ENCODE data around the gene NYAP2.

NYAP2 gene

DNA sequence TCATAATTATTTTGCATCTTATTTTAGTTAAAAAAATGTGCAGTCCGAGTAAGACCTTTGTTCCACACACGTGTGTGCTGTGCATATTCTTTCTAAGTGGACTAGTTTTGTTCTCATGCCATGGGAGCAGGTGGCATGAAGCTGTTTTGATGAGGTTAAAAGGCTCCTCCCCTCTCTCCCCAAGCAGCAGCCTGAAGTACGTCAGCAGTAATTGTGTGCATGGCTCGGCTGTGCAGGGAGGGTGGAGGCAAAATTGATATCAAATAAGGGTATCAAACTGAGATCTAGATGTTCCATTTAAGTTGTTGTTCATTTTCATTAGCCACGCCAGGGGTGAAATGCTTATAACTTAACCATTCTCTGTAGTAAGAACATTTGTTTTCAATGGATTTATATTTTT lies at the start of gene NYAP2:
Gene NYAP2 (plus strand): TSS at position 207 of the 400 bp plus-strand sequence. CDS start 9,171 bp downstream, outside the sequence.
- peak; percentile 84 for DNase-seq

DNA sequence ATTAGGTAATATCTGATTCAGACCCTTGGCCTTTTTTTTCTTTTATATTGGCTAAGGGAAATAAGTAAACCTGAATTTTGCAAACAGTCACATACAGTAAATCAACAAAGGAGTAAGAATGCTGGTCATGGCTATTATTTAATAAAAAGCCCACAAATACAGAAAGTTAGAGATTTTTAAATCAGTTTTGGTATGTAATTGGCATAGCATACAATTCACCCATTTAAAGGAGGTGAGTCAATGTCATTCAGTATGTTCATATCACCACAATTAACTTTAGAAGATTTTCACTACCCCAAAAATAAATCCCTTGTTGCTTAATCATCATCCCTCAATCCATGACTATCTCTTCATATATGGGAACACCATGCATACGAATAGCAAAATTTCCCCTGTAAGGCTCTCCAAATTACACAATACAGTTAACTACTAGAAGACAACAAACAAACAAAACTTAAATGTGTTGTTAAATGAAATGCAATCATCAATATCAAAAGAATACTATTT lies 45.9 kb upstream of the NYAP2 start:
- no peak for DNase-seq

DNA sequence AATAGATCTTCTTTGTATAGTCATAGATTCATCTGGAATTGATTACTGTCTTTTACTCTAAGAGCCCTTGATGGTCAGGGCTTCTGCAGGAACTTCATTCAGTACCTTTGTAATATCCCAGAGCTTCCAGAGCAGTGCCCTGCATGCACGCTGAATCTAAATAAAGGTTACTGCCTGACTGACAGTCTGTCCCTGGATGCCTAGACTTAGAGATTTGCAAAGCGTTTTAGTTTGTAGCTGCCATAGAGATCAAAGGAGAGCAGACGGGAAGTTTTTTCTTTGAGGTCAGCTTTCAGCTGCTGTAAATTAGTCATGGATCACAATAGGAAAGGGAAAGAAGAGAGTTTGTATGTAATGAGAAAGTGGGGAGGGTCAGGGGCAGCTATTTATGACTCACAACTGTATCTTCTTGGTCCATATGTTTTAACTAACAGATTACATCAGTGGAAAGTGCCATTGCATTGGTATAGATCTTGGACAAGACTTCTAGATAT lies 45.2 kb upstream of the NYAP2 start:
- peak; percentile 61 for DNase-seq

DNA sequence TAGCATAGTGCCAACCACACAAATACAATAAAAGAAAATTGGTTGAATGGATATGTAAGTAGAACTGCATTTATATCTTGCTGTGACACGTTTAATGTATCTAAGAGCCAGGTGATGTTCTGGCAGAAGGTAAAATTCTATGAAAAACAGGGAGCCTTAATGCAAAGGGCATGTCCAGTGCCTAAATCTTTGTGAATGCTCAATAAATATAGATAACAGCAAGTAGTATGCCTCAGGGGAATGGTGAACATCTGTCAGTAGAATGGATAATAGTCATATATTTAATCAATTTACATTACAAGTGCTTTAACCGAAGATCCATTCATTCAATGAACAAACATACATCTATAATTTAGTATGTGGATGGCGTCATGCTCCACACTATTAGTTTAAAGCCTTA lies 43.7 kb upstream of the NYAP2 start:
- peak; percentile 33 for DNase-seq

DNA sequence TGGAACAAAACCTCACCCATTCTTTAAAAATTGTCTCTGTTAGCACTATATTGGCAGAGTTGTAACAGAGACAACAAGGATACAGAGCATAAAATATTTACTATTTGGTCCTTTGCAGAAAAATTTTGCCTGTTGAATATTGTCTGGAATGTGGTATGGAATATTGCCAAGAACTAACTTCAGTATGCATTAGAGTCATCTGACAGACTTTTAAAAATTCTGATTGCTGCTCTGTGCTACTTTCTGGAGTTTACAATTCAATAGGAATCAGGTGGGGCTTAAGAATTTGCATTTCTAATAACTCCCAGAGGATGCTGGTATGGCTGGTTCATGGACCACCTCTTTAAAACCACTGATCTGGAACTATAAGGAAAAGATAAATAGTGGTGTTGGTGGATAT lies 32.8 kb upstream of the NYAP2 start:
- DNase-seq = no peak

DNA sequence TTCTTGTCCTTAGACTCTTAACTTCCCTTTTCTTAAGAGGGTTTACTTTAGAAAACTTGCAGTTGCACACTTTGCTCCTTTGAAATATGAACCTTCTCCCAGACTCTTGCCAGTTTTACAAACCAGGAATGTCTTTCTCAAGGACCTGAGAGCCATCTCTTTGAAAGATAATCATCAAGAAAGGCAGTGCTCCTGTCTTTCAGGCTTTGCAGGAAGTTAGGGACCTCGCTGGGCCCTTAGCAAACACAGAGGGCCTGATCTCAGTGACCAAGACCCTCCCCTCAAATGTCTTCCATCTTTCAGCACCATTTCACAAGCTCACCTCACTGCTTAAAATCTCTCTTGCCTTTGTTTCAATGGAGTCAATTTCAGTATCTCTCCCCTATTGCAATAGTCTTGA lies 32.0 kb upstream of the NYAP2 start:
- DNase-seq = no peak

DNA sequence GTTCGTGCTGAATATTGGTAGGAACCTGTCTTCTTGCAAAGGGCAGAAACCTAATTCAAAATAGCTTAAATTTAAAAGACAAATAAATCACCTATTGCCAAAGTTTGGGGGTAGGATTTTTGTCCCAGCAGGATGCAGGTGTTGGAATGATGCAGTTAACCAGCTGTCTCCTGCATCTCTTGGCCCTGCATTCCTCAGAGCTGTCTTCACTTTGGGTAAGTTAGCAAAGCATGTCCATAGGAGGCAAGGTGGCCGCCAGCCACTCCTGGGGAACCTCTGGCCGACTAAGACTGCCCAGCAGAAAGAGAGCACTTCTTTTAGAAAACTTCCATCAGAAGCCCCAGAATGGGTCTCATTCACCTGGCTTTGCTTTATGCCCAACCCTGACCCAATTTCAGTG lies 20.5 kb upstream of the NYAP2 start:
- no peak for DNase-seq

DNA sequence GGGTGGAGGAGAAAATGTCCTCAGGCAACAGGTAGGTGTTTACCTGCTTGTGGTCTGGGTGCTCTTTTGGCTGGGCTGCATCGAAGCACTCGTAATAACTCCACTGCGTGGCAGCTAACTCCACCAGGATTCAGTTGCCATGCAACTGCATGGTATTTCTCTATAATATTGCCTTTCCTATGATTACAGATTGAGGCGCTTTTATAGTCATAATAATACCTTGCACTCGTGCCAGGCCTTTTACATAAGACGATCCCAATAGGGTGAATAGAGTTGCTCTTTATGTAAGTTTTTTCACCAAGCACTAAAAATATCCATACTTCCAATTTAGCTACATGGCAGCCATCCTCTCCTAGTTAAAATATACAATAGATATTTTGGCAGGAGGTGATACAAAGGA lies 19.7 kb upstream of the NYAP2 start:
- no peak for DNase-seq

DNA sequence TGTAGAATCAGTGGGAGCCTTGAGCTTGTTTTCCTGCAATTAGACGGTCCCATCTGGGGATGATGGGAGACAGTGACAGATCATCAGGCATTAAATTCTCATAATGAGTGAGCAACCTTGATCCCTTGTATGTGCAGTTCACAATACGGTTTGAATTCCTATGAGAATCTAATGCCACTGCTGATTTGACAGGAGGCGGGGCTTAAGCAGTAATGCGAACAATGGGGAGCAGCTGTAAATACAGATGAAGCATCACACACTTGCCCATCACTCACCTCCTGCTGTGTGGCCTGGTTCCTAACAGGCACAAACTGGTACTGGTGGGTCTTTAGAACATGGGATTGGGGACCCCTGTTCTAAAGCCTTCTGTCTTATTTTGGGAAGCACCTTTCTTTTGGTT lies 17.9 kb upstream of the NYAP2 start:
- DNase-seq = peak; percentile 51

DNA sequence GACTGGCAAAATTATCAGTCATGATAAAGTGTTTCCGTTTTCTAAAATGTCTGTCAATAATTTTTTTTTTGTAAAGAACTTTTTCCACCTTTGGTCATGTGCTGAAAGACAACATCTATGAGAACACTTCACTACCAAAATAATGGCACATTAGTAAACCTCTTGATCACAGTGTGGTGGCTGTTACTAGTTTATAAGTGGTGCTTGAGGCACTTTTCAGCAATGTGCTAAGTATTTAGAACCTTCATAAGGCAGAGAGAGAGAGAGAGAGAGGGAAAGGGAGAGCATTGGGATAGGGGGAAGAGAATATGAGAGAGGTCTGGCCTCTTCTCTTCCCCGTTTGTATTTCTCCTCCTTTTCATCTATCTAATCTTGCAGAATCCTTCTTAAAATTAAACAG lies 1.1 kb upstream of the NYAP2 start:
- no peak for DNase-seq

DNA sequence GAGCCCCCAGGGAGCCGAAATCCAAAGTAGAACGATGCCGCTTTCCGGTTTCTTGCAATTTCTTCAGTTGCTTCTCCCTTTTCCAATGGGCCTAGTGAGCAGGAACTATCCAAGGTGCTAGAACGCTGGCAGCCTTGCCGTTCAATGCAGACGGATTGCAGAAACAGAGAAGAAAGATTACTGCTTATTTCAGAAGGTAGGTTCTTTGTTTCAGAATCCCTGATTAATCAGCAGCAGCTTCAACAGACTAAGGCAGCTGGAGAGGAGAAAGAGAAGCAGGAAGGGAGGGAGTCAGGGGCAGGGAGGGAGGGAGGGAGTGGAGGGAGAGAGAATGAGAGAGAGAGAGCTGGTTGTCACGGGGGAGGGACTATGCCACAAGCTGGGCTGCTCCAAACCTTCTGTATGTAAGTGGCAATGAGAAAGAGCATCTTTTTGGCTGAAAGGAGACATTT lies 576 bp downstream of the NYAP2 start:
- DNase-seq = peak; percentile 92

DNA sequence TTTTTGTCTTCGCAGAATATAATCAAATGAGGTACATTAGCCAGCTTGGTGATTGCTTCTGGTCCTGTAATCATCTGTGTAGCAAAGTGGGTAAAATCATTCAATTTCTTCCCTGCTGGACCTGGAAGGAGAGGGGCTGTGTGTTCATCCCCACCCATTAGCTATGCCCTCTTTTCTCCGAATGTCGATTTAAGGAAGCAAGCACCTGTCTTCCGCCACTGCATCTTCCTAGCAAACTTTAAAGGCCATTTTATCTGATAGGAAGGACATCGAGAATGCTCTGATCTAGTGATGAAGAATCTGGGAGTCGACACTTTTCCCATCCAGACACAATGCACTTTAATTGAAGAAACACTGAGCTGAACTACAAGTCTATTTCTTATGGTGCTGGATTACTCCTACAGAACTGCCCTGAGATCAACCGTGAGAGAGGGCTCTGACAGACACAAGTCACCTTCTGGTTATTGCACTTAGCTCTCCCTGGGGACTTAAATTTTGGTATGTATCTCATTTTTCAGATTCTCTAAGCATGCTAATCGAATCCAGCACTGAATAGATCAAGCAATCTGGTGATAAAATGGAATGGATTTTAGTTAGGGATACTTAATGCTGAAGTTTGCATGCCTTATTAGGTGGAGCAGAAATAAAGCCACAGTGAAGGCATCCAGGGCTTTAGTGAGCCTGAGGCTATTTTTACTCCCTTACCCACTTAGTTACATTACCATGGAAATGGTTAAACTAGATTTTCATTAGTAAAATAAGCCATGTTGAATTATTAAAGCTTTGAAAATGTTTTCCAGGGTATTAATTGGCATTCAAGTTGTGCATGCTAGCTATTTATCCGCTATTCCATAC lies 1.3 kb downstream of the NYAP2 start:
- peak; percentile 64 for DNase-seq

DNA sequence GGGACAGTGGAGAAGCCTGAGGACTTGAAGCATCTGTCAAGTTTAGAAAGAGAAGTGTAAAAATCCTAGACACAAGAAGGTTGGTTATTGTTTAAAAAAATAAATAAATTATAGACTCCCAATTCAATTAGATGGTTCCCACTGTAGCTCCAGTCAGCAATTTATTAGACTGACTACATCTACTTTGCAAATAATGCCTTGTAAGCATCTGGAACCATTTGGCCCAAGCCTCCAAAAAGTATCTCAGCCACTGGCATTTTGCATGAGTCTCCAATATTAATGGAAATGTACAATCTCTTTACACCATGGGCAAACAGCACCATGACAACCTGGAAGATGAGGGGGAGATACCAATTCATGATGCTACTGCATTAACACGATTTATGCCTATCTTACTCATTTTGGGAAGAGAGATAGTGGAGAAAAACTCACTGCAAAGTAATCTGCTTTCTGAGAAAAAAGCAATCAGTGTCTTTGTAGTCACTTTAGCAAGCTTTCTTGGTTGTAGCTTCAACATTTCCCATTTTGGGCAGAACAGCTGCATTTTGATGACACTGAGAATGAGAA lies 2.8 kb downstream of the NYAP2 start:
- DNase-seq = no peak

DNA sequence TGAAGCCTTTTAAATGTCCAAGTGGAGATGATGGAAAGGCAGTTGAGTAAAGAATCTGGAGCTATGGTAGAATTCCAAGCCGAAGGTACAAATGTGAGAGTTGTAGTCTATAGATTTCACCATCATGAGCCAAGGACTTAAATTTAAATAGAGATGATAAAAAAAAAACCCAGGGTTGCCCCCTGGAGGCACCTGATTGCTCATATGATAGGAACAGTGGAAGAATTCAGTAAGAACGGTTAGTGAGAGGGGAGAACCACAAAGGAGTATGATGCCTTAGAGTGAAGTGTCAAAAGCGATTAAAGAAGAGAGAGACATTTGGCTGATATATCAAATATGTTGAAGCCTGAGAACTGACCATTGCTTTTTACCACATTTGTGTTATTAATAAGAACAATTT lies 11.9 kb downstream of the NYAP2 start:
- DNase-seq = no peak

DNA sequence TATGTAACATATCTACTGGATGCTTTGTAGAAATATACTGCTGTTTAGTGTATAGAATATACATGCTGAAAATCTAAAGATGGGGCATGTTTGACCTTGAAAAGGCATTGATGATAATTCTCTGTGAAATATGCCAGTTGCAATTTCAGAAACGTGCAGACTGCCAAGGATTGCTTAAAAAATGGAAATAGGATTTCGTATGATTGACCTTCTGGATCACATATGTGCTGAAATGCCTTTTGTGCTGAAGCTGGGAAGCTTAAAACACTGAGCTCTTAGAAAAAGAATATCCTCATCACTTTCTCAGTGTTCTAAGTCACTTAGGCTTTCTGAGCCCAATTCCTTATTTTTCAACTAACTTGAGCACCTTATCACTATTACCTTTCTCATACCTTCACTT lies 14.3 kb downstream of the NYAP2 start:
- DNase-seq = no peak

DNA sequence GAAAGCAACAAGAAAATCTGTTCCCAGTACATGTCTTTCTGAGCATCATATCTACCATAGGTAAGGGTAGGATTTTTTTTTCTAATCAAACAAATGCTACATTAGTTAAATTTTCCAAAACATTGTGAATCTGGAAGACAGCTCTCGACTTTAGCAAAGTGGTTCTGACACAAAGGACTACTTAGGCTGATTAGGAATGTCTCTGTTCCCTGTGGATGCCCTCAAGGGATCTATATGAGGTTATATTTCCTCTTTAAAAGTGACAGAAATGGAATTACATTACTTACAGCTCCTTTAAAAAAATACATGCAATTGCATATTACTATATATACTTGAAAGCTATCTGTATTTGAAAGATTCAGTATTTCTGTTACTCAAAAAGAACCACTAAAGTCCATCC lies 15.4 kb downstream of the NYAP2 start:
- DNase-seq = no peak

DNA sequence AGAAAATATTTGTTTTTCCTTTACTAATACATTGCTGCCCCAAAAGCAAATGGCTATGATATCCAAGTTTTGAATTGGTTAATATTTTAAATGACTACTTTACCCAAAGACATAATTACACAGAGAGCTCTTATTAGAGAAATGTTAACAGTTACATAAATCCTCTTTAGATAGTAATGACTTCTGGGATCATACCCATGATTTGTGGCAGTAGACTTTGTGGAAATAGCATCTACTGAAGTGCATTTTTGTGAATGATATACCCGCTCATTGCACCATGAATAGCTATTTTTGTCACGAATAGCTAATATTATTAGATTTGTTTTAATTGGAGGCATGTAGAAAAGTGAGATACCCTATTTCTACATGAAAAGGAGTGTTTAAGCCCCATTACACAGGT lies 15.8 kb downstream of the NYAP2 start:
- DNase-seq = no peak

DNA sequence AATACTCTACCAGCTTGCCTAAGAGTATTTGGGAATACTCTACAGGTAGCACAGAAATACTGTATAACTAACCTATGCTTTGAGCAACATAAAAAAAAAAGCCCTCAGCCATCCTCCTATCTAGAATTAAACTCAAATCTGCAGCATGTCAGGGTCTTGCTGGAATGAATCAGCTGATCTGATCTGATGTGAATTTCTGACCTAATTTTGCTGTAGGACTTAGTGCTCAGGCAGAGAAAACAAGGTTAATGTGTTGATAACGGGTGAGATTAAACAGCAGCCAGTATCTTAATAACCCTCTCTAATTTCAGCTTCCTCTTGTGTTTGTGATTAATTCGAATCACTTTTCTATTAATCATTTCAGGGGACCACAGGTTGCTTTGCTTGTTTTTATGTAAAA lies 16.3 kb downstream of the NYAP2 start:
- peak; percentile 67 for DNase-seq

DNA sequence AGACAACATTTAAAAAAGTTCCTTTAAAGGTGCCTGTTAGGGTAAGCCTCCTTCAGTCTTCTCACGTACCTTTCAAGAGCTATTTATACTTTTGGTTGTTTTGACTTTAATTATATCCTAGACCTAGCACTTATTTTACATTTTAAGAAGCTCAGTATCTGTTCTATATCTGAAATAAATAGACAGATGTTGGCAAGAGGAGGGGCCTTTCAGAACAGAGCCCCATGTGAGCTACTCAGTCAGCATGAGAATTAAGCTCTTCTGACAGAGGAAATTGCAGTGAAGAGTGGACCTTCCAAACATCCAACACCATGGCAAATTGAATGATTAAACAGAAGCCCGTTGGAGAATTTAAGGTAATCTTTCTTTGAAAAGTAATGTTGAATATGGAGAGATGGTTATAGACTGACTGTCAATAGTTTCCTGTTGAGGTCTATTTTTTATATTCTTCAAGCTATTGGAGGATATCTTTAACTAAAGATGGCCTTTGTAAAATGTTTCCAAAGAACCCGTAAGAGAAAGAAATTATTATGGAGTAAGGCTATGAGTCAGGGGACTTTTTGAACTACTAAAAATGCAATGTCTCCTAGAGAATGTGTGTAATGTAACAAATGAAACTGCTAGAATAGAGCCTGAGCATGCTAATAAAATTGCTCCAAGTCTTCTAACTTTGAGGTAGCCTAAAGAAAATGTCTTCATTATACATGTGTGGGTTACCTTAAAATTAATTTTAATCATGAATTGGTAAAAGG lies 17.3 kb downstream of the NYAP2 start:
- no peak for DNase-seq

DNA sequence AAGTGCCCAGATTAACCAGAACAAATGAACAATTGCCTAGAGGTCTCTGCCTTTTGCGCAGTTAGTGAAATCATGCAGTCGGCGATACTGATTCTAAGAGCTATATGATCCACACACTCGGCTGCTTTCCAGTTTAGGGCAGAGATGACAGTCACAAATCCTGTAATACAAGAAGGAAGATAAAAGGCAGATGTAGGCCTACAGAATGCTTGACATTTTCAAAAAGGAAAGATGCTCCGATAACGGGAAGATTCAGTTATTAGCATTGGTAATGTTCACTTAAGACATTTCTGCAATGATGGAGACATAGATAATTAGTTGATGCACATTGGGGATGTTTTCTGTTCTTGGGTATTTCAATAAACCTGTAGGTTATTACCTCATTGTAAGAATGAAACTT lies 19.5 kb downstream of the NYAP2 start:
- no peak for DNase-seq

DNA sequence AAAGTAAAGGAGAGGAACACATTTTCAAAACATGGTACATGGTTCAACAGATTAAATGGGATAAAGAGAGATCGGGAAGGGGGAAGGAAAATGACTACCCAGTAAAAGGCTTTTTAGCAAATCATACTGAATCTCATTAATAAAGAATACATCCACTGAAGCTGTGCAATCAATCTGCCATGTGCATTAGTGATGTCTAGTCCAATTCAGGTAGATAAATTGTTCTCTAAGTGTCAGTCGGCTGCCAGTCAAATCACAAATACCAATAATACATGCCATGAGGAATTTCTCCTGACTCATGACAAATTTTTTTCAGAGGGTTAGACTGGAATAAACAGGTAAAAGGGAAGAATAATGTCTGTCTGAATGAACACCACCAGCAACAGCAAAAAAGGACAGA lies 22.6 kb downstream of the NYAP2 start:
- DNase-seq = no peak

DNA sequence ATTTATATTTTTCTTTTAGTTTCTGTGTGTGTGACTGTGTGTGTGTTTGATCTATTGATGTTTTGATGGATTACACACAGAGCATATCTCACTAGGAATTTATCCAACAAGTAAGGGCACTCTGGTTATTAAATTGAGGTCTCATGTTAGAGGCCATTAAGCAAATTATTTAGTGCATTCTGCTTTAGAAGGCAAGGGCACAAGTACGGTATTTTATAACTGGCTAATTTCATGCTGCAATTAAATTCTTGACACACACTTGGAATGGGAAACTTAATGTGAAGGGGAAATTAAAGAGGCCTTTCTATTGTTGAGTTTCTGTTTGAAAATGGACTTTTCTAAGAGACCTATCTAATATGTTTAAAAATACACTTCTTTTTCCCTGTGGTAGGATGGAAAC lies 25.8 kb downstream of the NYAP2 start:
- DNase-seq = peak; percentile 67

DNA sequence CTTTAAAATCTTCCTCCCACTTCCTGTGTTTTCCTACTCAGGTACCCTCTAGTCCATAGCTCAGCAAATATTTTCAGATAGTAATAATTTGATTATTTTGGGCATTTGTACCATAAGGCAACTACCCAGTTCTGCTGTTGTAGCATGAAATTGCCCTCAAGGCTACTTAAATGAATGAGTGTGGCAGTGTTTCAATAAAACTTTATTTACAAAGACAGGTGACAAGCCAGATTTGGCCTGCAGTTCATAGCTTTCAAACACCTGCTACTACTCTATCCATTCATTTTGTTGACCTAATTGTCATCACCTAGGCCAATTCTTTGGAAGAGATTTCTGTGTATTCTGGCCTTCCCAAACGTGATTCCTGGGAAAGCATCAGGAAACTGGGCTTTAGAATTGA lies 28.9 kb downstream of the NYAP2 start:
- DNase-seq = no peak

DNA sequence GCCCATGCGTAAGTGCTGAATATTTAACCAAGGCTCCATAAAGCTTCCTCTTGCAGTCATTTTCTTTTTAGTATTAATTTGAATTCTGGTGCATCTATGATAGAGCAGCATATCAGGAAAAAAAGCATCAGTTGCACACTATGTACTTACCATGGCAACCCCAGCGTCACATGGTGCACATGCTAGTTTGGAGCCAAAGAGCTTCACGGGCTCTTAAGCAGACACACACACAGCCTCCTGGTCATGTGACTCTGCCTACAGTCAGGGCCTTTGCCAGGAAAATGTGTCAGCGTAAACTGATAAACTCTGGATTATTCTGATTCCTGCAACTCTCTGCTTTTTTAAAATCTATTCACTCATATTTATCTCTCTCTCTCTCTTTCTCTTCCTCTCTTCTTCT lies 30.2 kb downstream of the NYAP2 start:
- DNase-seq = peak; percentile 87

Data from eye (tissue), 1 donor.